EH (cell line): ENCODE data around the gene ATP5MC3.
"Not testable (repeated sequence)": the region's sequence is repeated elsewhere in the genome, so short reads cannot be mapped to it uniquely, and the experiment has no call there.

Experiments used
- DNase-seq: peaks from one replicate; pipeline ENCODE4 v3.0.0-alpha.2; 2015; ENCODE audit warnings: low read depth

ATP5MC3 gene

GRCh38 chr2:175181104-175181876 lies at the start of gene ATP5MC3:
Gene ATP5MC3 (minus strand): TSS chr2:175181710. CDS start chr2:175181393, 317 bp downstream.
- peak; percentile 94 for DNase-seq

DNA sequence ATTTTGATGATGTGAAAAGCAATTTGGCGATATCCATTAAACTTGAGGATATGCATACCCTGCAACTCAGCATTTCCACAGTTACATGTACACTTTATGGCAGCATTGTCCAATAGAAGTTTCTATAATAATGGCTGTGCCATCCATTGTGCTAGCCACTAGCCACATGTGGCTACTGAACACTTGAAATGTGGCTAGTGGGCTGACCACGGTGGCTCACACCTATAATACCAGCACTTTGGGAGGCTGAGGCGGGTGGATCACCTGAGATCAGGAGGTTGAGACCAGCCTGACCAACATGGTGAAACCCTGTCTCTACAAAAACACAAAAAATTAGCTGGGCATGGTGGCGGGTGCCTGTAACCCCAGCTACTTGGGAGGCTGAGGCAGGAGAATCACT lies 47.1 kb upstream of the ATP5MC3 start:
- not testable (repeated sequence) for DNase-seq

DNA sequence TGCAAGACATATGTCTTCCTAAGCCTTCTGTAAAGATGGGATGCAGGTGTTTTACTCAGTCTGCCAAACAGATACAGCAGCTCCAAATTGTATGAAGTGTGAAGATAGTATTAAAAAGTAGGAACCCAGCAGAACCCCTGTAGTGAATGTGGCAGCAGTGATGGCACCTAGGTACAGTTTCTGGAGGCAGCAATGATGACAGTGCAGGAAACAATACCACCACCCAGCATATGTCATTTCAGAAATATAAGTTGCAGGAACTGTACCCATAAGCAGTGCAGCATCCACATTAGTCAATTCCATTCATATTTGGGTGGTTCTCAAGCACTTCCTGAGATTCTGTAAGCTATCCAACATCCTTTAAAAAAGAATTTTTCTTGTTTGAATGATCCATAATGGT lies 46.7 kb upstream of the ATP5MC3 start:
- DNase-seq = no peak

- no peak for DNase-seq
These were observed 45.9 kb upstream of the ATP5MC3 start for GRCh38 chr2:175227393-175227792.

GRCh38 chr2:175220075-175220474 lies 38.6 kb upstream of the ATP5MC3 start:
- DNase-seq = no peak

- DNase-seq = no peak
These were observed 37.0 kb upstream of the ATP5MC3 start for GRCh38 chr2:175218551-175218950.

GRCh38 chr2:175207741-175208438 lies 26.4 kb upstream of the ATP5MC3 start:
- no peak for DNase-seq

- DNase-seq = no peak
These were observed 25.4 kb upstream of the ATP5MC3 start for GRCh38 chr2:175206866-175207265.

DNA sequence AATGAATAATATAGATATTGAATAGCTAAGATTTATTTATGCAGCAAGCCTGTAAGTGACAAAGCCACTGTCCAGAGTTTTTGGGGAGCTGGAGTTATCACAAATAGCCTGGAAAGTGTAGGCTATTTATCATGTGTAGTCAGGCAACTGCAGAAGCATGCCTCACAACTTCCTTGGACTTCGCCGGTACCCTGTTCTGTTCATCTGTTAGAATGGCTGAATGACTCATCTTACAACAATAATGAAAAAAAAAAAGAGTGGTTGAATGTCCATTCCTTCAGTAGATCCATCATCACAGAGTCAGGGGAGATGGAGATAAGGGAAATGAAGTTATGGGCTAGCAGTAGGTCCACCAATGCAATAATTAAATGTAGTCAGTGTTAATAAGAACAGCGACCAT lies 24.0 kb upstream of the ATP5MC3 start:
- peak; percentile 46 for DNase-seq

DNA sequence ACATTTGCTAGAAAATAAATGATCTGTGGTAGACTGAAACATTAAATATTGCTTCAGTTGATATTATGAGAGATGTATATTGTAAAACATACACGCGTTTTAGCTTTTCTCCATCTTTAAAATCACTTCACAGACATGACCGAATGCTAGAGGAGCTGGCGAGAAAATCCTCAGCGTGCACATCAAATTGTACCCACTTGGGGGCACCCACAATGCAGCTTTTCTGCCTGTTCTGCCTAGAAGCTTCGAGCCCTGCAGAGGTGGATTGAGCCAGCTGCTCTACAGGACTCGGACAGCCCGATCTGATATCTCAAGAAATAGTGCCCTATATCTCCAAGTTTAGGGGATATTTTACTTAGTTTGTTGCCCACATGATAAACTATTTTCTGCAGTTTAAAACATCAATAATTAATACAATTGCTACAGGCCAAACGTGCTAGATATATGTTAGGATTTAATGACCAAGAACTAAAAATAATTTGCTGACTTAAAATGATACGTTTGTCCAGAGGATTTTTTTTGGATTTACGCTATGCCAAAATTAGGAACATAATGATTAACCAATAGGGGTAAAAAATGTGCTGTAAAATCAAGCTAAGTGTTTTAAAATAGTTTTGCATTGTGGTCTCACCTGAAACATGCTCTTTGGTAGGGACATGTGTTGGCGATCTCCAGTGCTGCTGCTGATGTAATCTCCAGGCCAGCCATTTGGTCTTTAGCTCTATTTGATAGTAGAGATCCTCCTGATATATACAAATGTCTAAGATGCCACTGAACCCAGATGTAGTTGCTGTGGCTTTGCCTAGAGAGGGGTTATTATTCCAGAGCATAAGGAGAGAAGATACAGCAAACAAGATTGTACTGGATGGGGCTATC lies 22.3 kb upstream of the ATP5MC3 start:
- peak; percentile 57 for DNase-seq

- DNase-seq = no peak
These were observed 13.5 kb upstream of the ATP5MC3 start for GRCh38 chr2:175195012-175195411.

DNA sequence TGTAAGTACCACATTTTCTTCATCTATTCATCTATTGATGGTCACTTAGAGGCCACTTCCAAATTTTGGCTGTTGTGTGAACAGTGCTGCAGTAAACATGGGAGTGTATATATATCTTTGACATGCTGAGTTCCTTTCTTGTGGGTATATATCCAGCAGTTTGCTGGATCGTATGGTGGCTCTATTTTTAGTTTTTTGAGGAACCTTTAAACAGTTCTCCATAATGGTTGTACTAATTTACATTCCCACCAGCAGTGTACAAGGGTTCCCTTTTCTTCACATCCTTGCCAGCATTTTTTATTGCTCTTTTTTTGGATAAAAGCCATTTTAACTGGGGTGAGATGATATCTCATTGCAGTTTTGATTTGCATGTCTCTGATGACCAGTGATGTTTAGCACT lies 7.3 kb upstream of the ATP5MC3 start:
- no peak for DNase-seq

- DNase-seq = peak; percentile 44
These were observed 5.9 kb upstream of the ATP5MC3 start for GRCh38 chr2:175187378-175187777.

- DNase-seq = no peak
These were observed 2.2 kb upstream of the ATP5MC3 start for GRCh38 chr2:175183674-175184073.

GRCh38 chr2:175181877-175182308 lies 383 bp upstream of the ATP5MC3 start:
- no peak for DNase-seq

DNA sequence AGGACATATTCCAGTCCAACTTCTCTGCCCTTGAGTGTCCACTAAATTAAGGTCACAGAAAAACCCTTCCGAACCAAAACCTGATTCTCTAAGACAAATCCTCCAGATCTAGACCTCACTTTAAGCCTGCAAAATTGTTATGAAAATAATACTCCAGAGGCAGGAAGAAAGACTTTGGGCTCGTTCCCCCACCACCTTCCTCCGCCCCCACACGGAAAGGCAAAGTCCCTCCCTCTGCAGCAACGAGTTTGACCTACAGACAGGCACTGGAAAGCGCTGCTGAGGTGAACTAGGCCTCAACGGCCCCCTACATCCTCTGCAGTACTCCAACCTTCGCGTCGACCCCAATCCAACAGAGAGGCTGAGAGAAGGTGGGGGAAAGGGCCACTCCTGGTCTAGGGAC lies 808 bp downstream of the ATP5MC3 start:
- DNase-seq = peak; percentile 57

DNA sequence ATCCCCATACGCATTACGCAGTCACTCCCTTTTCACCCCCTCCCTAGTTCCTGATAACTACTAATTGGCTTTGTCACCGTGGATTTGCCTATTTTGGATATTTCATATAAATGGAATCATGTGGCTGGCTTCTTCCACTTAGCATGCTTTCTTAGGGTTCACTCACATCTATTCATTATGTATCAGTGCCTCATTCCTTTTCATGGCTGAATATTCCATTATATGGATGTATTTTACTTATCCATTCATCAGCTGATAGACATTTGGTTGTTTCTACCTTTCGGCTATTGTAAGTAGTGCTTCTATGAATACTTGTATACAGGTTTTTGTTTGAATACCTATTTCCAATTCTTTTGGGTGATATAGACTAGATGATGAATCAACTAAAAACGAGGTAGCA lies 4.9 kb downstream of the ATP5MC3 start:
- DNase-seq = no peak

- peak; percentile 20 for DNase-seq
These were observed 5.6 kb downstream of the ATP5MC3 start for GRCh38 chr2:175175896-175176295.

DNA sequence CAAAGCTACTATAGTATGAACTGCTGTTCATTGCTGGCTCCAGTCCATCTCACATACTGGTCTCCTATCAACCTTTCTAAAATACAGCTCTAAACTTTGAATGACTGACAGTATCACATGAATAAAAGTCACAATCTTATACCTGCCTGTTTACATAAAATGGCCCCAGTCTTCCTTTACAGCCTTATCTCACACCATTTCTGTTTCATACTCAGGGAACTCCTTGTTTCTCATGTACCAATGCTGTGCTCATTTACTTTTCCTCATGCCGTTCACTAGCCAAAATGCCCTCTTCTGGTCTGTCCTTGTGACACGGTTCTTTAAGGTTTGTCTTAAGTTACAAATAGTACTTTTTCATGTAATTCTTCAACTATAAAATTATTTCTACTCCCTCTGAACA lies 6.2 kb downstream of the ATP5MC3 start:
- DNase-seq = no peak

GRCh38 chr2:175170659-175171304 lies 10.7 kb downstream of the ATP5MC3 start:
- DNase-seq = no peak

DNA sequence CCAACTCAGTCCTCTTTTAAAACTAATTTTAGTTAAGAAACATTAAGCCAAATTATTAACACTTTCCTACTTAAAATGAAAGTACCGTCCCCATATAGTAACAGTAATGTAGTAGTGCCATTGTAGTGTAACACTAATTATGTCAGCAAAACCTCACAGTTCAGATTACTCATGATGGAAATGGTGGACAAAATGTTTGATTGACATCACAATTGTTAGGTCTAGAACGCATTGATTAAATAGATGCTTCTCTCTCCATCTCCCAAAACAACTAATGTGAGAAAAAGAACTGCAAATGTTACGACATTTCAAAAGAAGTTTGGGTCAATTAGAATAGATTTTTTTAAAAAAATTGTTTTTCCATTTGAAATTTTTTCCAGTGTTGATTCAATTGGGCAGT lies 12.3 kb downstream of the ATP5MC3 start:
- DNase-seq = no peak

GRCh38 chr2:175168564-175168945 lies 13.0 kb downstream of the ATP5MC3 start:
- DNase-seq = no peak
